C4-2B (cell line): ENCODE data around the gene EIF3B.

Experiments used
- CTCF ChIP-seq: fragments of 450-650 bp; conservative IDR thresholded peaks from 2 replicates; pipeline ENCODE4 v1.5.1; 2017; ENCODE audit warnings: mild to moderate bottlenecking
- ZFX ChIP-seq: fragments of 450-650 bp; IDR thresholded peaks from 2 replicates; pipeline ENCODE4 v1.6.1; 2017

GRCh38 chr7:2331707-2332106, 22.9 kb upstream of the EIF3B start:
- TF ChIP-seq CTCF = no peak
- TF ChIP-seq ZFX = no peak
